Caco-2 (cell line): ENCODE measurements around the gene XPR1. TPM values are rescaled to one million over a fixed set of nuclear protein-coding genes. Genes with fewer than 3 reads are reported as not detected.
"Not testable (repeated sequence)": the region's sequence is repeated elsewhere in the genome, so short reads cannot be mapped to it uniquely, and the experiment has no call there.

ENCODE experiments used
- BruUV-seq: library from RNA; stranded (reverse); fragments of 400-500 nt; replicated peaks from 2 replicates; lab custom pipeline; 2021; lab: Mats Ljungman, UMichigan
- CTCF ChIA-PET: fragments of 300-600 bp; sonication (Branson Sonifier 250); formaldehyde crosslinking; loops from one replicate; lab custom pipeline; 2022; ENCODE audit warnings: antibody characterized with exemption; lab: Charles Lee
- POLR2A ChIA-PET: fragments of 300-600 bp; sonication (Branson Sonifier 250); formaldehyde crosslinking; loops from one replicate; lab custom pipeline; 2022; ENCODE audit warnings: antibody characterized with exemption; lab: Charles Lee
- DNase-seq, 2 experiments: peaks; one replicate each; pipeline versions ENCODE4 v3.0.0 to v3.0.0-alpha.2; 2020 to 2022
- H3K27me3 ChIP-seq: replicated peaks from 2 replicates; pipeline ENCODE4 v1.6.0; 2011; ENCODE audit warnings: low read length; ENCODE audit not compliant: control insufficient read depth, insufficient read depth
- H3K36me3 ChIP-seq: 2 replicates; pipeline ENCODE4 v1.5.1; 2011; ENCODE audit warnings: low read length; ENCODE audit not compliant: control insufficient read depth, insufficient read depth
- H3K4me1 ChIP-seq: fragments of 250-450 bp; sonication (Bioruptor Pico); 2 replicates; pipeline ENCODE4 v1.5.1; 2020; ENCODE audit warnings: mild to moderate bottlenecking
- H3K4me3 ChIP-seq: 2 replicates; pipeline ENCODE4 v1.5.1; 2011; ENCODE audit warnings: low read depth, mild to moderate bottlenecking, control low read depth, low read length
- H3K9me3 ChIP-seq: fragments of 250-450 bp; sonication (Bioruptor Pico); 2 replicates; pipeline ENCODE4 v1.5.1; 2020; ENCODE audit warnings: mild to moderate bottlenecking, moderate library complexity
- H3K27ac Mint-ChIP-seq: one replicate; pipeline ENCODE4 v1.8.0; 2022; ENCODE audit warnings: mixed read lengths; ENCODE audit not compliant: unreplicated experiment
- H3K27me3 Mint-ChIP-seq: one replicate; pipeline ENCODE4 v1.8.0; 2022; ENCODE audit warnings: mixed read lengths; ENCODE audit not compliant: insufficient read depth, unreplicated experiment
- H3K36me3 Mint-ChIP-seq: one replicate; pipeline ENCODE4 v1.8.0; 2022; ENCODE audit warnings: mild to moderate bottlenecking, mixed read lengths; ENCODE audit not compliant: insufficient read depth, unreplicated experiment
- H3K4me1 Mint-ChIP-seq: one replicate; pipeline ENCODE4 v1.8.0; 2022; ENCODE audit warnings: low read depth, mixed read lengths; ENCODE audit not compliant: unreplicated experiment
- H3K4me3 Mint-ChIP-seq: one replicate; pipeline ENCODE4 v1.8.0; 2022; ENCODE audit warnings: mild to moderate bottlenecking, moderate library complexity, mixed read lengths; ENCODE audit not compliant: unreplicated experiment
- H3K9me3 Mint-ChIP-seq: one replicate; pipeline ENCODE4 v1.8.0; 2022; ENCODE audit warnings: mixed read lengths; ENCODE audit not compliant: unreplicated experiment
- CTCF ChIP-seq, 2 experiments: fragments of 200-600 bp in 1 of 2; IDR thresholded peaks; 1 replicate in 1 of 2; 2 replicates in 1 of 2; pipeline versions ENCODE4 v1.5.1 to v1.8.0; 2011 to 2022; ENCODE audit warnings: antibody characterized with exemption in 1 of 2, control low read depth in 1 of 2, inconsistent platforms in 1 of 2, low read depth in 1 of 2, low read length in 1 of 2, mild to moderate bottlenecking in 1 of 2, moderate library complexity in 1 of 2; ENCODE audit not compliant: insufficient read depth in 1 of 2, severe bottlenecking in 1 of 2, unreplicated experiment in 1 of 2
- intact Hi-C: fragments of 100-400 bp; cut with micrococcal nuclease; formaldehyde crosslinking; loops from one replicate; pipeline ENCODE4 v1.10.0; 2022; ENCODE audit not compliant: unreplicated experiment
- total RNA-seq: library from RNA; stranded (reverse); gene quantifications from 2 replicates; pipeline ENCODE4 v1.2.3, GENCODE V29; 2022

The XPR1 gene
- total RNA-seq, 1 experiment from 2014 or later = 34.4 TPM

GRCh38 chr1:180720753-180721152 is 88.9 kb downstream of the XPR1 start:
- no TSS peak for BruUV-seq
- H3K27me3 Mint-ChIP-seq = no peaks in the 10 kb centered on the region
- no peak overlapping the region for H3K27ac Mint-ChIP-seq
- no peak overlapping the region for H3K4me3 Mint-ChIP-seq
- H3K9me3 Mint-ChIP-seq = no peaks in the 10 kb centered on the region
- TF ChIP-seq CTCF (IDR thresholded peaks at IDR 0.05; ENCODE audit: insufficient read depth in 1 of 2, low read depth in 1 of 2, low read length in 1 of 2, severe bottlenecking in 1 of 2, unreplicated experiment in 1 of 2) = no peak
- intact Hi-C loops = no loop called here
- no peak for DNase-seq
- H3K4me3 ChIP-seq = no peak overlapping the region
- ChIA-PET CTCF (no interaction called here), POLR2A (no interaction called here)
- H3K4me1 Mint-ChIP-seq = no peaks in the 10 kb centered on the region
- H3K4me1 ChIP-seq = no peaks in the 10 kb centered on the region
- no peaks in the 10 kb centered on the region for H3K27me3 ChIP-seq
- no peaks in the 10 kb centered on the region for H3K36me3 ChIP-seq
- H3K9me3 ChIP-seq = no peaks in the 10 kb centered on the region
- H3K36me3 Mint-ChIP-seq = no peaks in the 10 kb centered on the region

- no peaks in the 10 kb centered on the region for H3K27me3 ChIP-seq
- H3K4me1 ChIP-seq = peaks cover 6% of the 10 kb centered on the region
- Mint-ChIP-seq H3K27me3 (no peaks in the 10 kb centered on the region), H3K9me3 (peaks cover under 1% of the 10 kb centered on the region), H3K36me3 (peaks cover 9% of the 10 kb centered on the region), H3K27ac (no peak overlapping the region), H3K4me3 (no peak overlapping the region), H3K4me1 (no peaks in the 10 kb centered on the region)
- DNase-seq = no peak
- TF ChIP-seq CTCF (IDR thresholded peaks at IDR 0.05; ENCODE audit: insufficient read depth in 1 of 2, low read depth in 1 of 2, low read length in 1 of 2, severe bottlenecking in 1 of 2, unreplicated experiment in 1 of 2) = no peak
- H3K36me3 ChIP-seq = no peaks in the 10 kb centered on the region
- intact Hi-C loops = no loop called here
- ChIA-PET POLR2A (no interaction called here), CTCF (no interaction called here)
- H3K9me3 ChIP-seq = peaks cover 3% of the 10 kb centered on the region; the same call in 1 of the 2 replicates
- H3K4me3 ChIP-seq = no peak overlapping the region
- no TSS peak for BruUV-seq
Measured at GRCh38 chr1:180722586-180722985, 90.8 kb downstream of the XPR1 start.

- no peak overlapping the region for H3K4me3 Mint-ChIP-seq
- BruUV-seq = no TSS peak
- no peaks in the 10 kb centered on the region for H3K27me3 Mint-ChIP-seq
- intact Hi-C loops = no loop called here
- H3K4me3 ChIP-seq = no peak overlapping the region
- no peaks in the 10 kb centered on the region for H3K36me3 ChIP-seq
- H3K27ac Mint-ChIP-seq = no peak overlapping the region
- POLR2A ChIA-PET = no interaction called here
- TF ChIP-seq CTCF (IDR thresholded peaks at IDR 0.05; ENCODE audit: insufficient read depth in 1 of 2, low read depth in 1 of 2, low read length in 1 of 2, severe bottlenecking in 1 of 2, unreplicated experiment in 1 of 2) = no peak
- CTCF ChIA-PET = no interaction called here
- peaks cover 9% of the 10 kb centered on the region for H3K9me3 Mint-ChIP-seq
- H3K27me3 ChIP-seq = no peaks in the 10 kb centered on the region
- peaks cover 3% of the 10 kb centered on the region; the same call in 1 of the 2 replicates for H3K9me3 ChIP-seq
- H3K4me1 ChIP-seq = peaks cover 17% of the 10 kb centered on the region
- DNase-seq = no peak
- peaks cover 7% of the 10 kb centered on the region for H3K4me1 Mint-ChIP-seq
- peaks cover 21% of the 10 kb centered on the region for H3K36me3 Mint-ChIP-seq
Measured at GRCh38 chr1:180724055-180724454, 92.2 kb downstream of the XPR1 start.

GRCh38 chr1:180726024-180726423 is 94.2 kb downstream of the XPR1 start:
- H3K27me3 Mint-ChIP-seq, POLR2A ChIA-PET, H3K27ac Mint-ChIP-seq, BruUV-seq, H3K36me3 ChIP-seq, H3K4me1 Mint-ChIP-seq, intact Hi-C loops, H3K27me3 ChIP-seq, H3K4me3 ChIP-seq, CTCF ChIA-PET, DNase-seq, H3K4me3 Mint-ChIP-seq: not testable (repeated sequence)
- peaks cover 29% of the 10 kb centered on the region for H3K9me3 Mint-ChIP-seq
- H3K36me3 Mint-ChIP-seq = peaks cover 27% of the 10 kb centered on the region
- peaks cover 13% of the 10 kb centered on the region for H3K9me3 ChIP-seq
- peaks cover 17% of the 10 kb centered on the region for H3K4me1 ChIP-seq

- peak overlapping the region; percentile 90 for H3K27ac Mint-ChIP-seq
- peak overlapping the region; percentile 12 for H3K4me3 Mint-ChIP-seq
- H3K4me1 Mint-ChIP-seq, H3K27me3 Mint-ChIP-seq, BruUV-seq, H3K4me3 ChIP-seq, H3K36me3 ChIP-seq, H3K27me3 ChIP-seq, POLR2A ChIA-PET, CTCF ChIA-PET: not testable (repeated sequence)
- Histone ChIP-seq H3K4me1 (peaks cover 17% of the 10 kb centered on the region), H3K9me3 (peaks cover 16% of the 10 kb centered on the region)
- H3K36me3 Mint-ChIP-seq = peaks cover 30% of the 10 kb centered on the region
- H3K9me3 Mint-ChIP-seq = peaks cover 39% of the 10 kb centered on the region
- intact Hi-C loops = loop anchor here (1.0 kb wide), 1 partner anchor 87 kb away; no protein-coding TSS in a partner anchor
- DNase-seq = peak; percentile 57 to 67
Measured at GRCh38 chr1:180727751-180728150, 95.9 kb downstream of the XPR1 start.
